GM18526 (cell line): ENCODE data around the gene UST.

ENCODE experiments used
- POLR2A ChIP-seq: IDR thresholded peaks from 3 replicates; pipeline ENCODE4 v1.6.1; 2011; ENCODE audit not compliant: insufficient read length; ENCODE audit errors: extremely low read depth

The UST gene

GRCh38 chr6:148831531-148831930 is 84.7 kb downstream of the UST start:
- no peak for TF ChIP-seq POLR2A

- no peak for TF ChIP-seq POLR2A
Observed at GRCh38 chr6:148835920-148836441, 89.2 kb downstream of the UST start.

GRCh38 chr6:148836751-148837150 is 89.9 kb downstream of the UST start:
- no peak for TF ChIP-seq POLR2A

GRCh38 chr6:148837941-148838340 is 91.1 kb downstream of the UST start:
- no peak for TF ChIP-seq POLR2A

- TF ChIP-seq POLR2A = no peak
Observed at GRCh38 chr6:148839044-148839443, 92.2 kb downstream of the UST start.

- no peak for TF ChIP-seq POLR2A
Observed at GRCh38 chr6:148840256-148840655, 93.4 kb downstream of the UST start.

GRCh38 chr6:148842296-148843019 is 95.6 kb downstream of the UST start:
- no peak for TF ChIP-seq POLR2A

GRCh38 chr6:148845464-148845863 is 98.6 kb downstream of the UST start:
- TF ChIP-seq POLR2A = no peak

GRCh38 chr6:148846778-148847761 is 100.2 kb downstream of the UST start:
- no peak for TF ChIP-seq POLR2A

GRCh38 chr6:148848915-148849314 is 102.1 kb downstream of the UST start:
- TF ChIP-seq POLR2A = no peak

GRCh38 chr6:148850964-148851363 is 104.1 kb downstream of the UST start:
- no peak for TF ChIP-seq POLR2A

- TF ChIP-seq POLR2A = no peak
Observed at GRCh38 chr6:148851683-148852556, 105.1 kb downstream of the UST start.

- no peak for TF ChIP-seq POLR2A
Observed at GRCh38 chr6:148852688-148853087, 105.9 kb downstream of the UST start.

- no peak for TF ChIP-seq POLR2A
Observed at GRCh38 chr6:148854096-148854495, 107.3 kb downstream of the UST start.

GRCh38 chr6:148854992-148855391 is 108.2 kb downstream of the UST start:
- no peak for TF ChIP-seq POLR2A
